Stimulated activated CD8-positive, alpha-beta memory T cell treated with anti-CD3 and anti-CD28 coated beads, Interleukin-7, amount 100 ng/mL, for 24 hours (primary cell): Measurements from ENCODE around the gene RXRA.

Experiments
- DNase-seq: peaks from one replicate; pipeline ENCODE4 v3.0.0-alpha.2; 2020; ENCODE audit warnings: low read depth

The RXRA gene

DNA sequence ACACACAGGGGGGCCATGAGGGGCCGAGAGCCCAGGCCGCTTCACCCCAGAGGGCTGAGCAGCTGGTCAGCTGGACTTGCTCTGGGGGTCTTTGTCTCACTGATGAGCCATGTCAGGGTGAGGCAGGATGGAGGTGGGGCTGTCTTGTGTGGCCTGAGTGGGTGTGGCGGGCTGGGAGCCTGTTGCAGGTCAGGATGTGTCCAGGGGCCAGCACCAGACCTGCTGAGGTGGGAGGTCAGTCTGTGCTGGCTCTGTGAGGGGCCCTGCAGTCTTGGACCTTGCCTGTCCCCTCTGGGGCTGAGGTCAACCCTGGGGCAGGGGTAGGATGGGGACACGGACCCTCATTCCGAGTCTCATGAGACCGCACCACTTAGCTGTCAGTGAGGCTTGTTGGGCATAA lies 56.9 kb downstream of the RXRA start:
- no peak for DNase-seq

DNA sequence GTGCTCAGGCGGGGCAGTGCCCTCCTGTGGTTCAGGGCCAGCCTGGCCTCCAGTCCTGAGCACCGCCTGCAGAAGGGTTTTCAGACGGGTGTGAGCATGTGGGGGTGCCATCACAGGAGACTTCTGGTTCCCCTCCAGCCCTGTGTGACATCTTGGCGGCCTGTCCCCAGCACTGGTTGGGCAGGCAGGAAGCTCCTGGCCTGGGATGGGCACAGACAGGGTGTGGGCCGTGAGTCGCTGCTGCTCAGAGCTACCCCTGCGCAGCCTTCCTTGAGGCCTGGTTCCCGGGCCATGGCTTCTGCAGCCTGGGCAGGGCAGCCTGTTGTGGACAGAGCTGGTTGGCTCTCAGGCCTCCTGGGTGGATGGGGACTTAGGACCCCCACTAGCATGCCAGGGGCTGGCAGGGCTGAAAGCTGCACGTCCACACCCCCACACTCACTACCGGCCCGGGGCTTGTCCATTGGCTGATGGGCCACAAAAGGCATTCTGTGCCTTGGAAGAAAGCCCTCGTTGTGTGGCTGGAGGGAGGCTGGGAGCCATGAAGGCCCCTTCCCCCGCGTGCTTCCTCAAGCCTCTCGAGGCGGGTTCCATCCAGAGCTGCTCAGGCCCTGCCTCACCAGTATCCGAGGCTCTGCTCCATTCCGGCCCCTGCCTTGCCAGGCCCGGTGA lies 58.7 kb downstream of the RXRA start:
- no peak for DNase-seq

DNA sequence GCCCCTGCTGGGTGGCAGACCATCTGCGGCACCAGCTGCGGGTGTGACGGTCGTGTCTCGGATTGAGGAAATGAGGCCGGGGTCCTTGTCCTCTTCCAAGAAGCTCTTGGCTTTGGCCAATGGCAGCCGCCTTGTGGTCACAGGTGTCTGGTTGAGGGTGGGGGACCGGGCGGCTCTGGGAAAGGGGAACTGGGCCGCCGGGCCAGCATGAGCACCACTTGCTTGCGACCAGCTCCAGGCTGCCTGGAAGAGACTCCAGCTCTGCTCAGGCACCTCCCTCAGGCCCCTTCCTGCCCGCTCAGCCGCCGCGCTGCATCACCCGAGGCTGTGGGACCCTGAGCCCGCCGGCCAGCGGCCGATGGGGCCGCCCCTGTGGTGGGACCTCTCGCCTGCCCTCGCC lies 59.7 kb downstream of the RXRA start:
- DNase-seq, result no peak

GRCh38 chr9:134386951-134387831 lies 60.9 kb downstream of the RXRA start:
- DNase-seq, result no peak

DNA sequence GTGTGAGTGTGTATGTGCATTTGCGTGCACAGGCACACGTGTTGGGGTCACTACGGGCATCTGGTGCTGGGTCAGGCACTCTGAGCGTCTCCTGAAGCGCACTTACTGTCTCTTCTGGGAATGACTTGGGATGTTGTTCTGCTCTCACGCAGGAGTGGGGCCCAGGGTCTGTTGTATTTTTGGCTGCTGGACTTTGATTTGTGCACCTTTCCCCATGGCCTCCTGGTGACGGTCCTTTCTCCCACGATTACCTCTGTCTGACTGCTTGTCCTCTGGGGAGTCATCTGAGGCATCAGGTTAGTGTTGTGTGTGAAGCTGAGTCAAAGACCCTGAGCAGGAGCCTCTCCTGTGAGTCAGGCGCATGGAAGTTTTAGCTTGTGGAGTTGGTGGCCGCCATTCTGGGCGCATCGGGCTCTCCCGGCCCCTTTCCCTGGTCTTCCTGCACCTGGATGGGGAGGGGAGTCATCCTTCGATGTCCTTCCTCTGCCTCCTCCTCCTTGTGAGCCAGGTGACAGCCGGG lies 62.1 kb downstream of the RXRA start:
- no peak for DNase-seq

DNA sequence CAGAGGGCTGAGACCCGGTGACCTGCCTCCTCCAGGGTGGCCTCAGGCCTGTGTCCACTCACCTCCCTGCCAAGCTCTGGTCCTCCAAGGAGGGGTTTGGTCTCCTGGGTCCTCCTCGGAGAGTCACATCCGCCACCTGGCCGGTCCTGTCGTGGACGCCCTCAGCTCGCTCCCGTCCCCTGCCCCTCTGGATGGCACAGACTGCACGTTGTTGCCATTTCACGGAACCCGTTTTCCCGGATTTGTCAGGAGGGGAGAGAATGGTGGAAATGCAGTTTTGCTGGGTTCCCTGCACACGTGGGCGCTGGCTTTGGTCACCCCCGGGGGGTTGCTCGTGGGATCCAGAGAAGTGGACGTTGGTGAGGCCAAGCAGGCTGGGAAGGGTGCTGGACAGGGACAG lies 62.7 kb downstream of the RXRA start:
- DNase-seq, result no peak

GRCh38 chr9:134389642-134390041 lies 63.4 kb downstream of the RXRA start:
- no peak for DNase-seq

DNA sequence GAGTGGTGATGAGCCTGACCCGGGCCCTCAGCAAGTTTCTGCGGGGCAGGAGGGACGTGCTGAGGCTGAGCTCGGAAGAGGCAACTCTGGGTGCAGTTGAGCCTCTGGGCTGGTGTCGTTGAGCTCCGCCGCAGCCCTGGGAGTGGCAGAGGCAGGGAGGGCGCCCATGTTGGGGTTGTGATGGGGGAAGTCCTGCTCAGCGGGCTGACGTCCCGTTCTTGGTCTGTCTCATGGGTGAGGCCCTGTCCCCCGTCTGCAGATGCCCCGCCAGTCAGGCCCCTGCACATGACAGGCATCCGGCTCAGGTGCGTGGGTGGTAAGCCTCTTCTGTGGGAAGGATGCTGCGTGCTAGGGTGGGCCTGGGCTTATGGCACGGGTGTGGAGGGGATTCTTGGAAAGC lies 64.3 kb downstream of the RXRA start:
- peak; percentile 61 for DNase-seq

- no peak for DNase-seq
Measured at GRCh38 chr9:134390947-134391318, 64.7 kb downstream of the RXRA start.

- DNase-seq, result peak; percentile 59
Measured at GRCh38 chr9:134391319-134392231, 65.3 kb downstream of the RXRA start.

DNA sequence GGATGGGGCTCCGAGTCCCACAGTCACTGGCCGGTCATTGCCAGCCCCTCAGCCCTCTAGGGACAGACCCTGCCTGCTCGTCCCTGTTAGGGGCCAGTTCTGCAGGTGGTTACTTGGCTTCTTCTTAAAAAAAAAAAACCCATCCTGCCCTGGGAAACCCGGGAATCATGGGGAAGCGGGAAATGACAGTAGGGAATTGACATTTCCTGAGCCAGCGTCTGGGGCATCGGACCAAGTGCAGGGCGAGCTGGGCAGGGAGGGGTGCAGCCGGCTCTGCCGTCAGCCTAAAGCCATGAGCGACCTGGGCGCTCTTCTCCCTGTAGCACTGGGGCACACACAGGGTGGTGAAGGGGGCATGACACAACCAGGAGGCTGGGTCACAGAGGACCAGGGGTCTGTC lies 66.6 kb downstream of the RXRA start:
- DNase-seq, result no peak

DNA sequence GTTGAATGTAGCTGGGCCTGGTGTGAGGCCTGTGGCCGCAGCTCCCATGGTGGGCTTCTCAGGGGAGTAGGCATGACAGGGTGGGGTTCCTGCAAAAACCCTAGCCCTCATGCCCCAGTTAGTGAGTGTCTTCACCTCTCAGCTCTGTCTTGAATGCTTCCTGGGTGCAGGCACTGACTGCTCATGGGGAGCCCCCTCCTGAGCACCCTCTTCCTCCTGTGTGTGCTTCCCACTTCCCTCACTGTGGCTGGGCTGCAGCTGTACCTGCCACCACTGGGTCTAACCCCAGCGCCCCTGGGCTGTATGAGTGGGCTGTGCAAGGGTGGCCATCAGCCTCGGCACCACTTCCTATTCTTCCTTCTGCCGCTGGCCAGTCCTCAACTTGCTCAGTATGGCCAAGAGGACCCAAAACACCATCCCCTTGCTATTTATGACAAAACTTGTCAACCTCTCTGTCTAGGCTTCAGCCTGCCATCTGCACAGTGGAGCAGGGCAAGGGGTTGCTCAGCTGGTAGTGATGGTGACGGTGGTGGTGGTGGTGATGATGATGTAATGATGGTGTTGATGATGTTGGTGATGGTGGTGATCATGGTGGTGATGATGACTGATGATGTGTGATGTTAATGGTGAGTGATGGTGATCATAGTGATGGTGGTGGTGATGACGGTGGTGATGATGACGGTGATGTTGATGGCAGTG lies 67.5 kb downstream of the RXRA start:
- no peak for DNase-seq

- DNase-seq, result no peak
Measured at GRCh38 chr9:134395002-134395517, 68.8 kb downstream of the RXRA start.

GRCh38 chr9:134395737-134396257 lies 69.5 kb downstream of the RXRA start:
- no peak for DNase-seq

DNA sequence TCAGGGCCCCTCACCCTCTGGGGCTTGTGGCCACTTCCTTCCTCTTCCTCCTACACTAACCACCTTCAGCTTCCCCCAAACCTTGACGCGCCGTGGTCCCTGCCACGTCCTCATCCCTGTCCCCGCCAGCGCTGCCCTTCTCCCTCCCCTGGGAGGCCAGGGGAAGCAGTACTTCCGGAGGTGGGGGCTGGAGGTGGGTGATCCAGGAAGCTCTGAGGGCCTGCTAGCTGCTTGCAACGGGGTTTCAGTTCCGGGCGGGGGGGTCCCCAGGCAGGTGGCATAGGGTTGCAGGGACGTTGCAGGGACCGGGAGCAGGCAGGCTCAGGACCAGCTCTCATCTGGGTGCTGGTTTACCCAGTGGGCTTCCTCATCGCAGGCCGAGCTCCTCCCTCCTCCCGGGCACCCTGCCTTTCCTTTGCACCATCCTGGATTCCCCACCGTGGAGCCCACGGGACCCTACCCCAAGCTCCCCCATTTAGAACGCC lies 70.0 kb downstream of the RXRA start:
- DNase-seq, result no peak

- DNase-seq, result no peak
Measured at GRCh38 chr9:134396825-134397224, 70.6 kb downstream of the RXRA start.

DNA sequence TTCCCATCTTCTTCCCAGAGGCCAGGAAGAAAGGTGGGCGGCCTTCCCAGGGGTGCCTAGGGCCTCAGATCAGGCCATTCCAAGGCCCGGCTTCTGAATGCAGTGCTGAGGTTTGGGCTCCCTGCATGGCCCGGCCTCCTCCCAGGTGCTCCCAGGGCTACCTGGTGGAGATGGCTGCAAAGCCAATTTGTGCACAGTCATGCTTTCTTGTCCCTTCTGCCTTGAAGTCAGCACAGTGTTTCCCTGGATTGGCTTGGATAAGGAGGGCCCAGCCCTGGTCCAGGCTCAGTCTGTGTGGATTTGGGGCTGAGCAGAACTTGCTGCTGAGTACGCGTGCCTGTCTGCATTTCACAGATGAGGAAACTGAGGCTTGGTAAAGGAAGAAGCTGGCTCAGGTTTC lies 72.5 kb downstream of the RXRA start:
- no peak for DNase-seq

GRCh38 chr9:134399435-134400056 lies 73.3 kb downstream of the RXRA start:
- DNase-seq, result no peak

- DNase-seq, result no peak
Measured at GRCh38 chr9:134400283-134400682, 74.0 kb downstream of the RXRA start.

GRCh38 chr9:134401391-134401790 lies 75.1 kb downstream of the RXRA start:
- DNase-seq, result no peak

DNA sequence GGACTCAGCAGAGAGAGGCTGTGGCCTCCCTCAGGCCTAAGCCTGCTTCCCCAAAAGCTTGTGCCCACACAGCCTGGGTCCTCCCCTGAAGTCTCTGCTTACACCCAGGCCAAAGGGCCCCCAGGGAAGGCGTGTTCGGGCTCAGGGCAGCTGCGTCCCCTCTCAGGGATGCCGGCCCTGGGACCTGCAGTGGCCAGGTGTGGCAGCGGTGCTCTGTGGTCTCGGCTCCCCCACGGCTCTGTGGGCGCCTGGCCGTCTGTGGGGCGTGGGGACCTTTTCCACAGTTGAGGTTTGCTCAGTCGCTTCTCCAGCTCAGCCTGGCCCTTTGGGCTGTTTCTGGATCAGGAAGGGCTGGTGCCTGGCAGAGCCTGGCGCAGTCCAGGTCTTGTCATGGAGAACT lies 75.9 kb downstream of the RXRA start:
- DNase-seq, result no peak
